Stimulated activated CD4-positive, alpha-beta T cell treated with anti-CD3 and anti-CD28 coated beads, Interleukin-4, amount 100 ng/mL, for 1 hour (primary cell): ENCODE measurements around the gene BRF1.

ENCODE experiments used
- DNase-seq: peaks from one replicate; pipeline ENCODE4 v3.0.0-alpha.2; 2020

BRF1 gene

GRCh38 chr14:105187935-105188524 is 112.8 kb downstream of the BRF1 start:
- no peak for DNase-seq

GRCh38 chr14:105187116-105187515 is 113.7 kb downstream of the BRF1 start:
- no peak for DNase-seq

- DNase-seq, result no peak
These were observed 114.8 kb downstream of the BRF1 start for GRCh38 chr14:105185973-105186372.

GRCh38 chr14:105185001-105185400 is 115.8 kb downstream of the BRF1 start:
- no peak for DNase-seq

GRCh38 chr14:105184461-105184860 is 116.3 kb downstream of the BRF1 start:
- DNase-seq, result no peak

- no peak for DNase-seq
These were observed 118.3 kb downstream of the BRF1 start for GRCh38 chr14:105182296-105183020.

GRCh38 chr14:105181549-105182295 is 119.1 kb downstream of the BRF1 start:
- DNase-seq, result no peak

GRCh38 chr14:105180592-105181548 is 119.9 kb downstream of the BRF1 start, which contains the start of gene NUDT14:
NUDT14 (minus strand) TSS chr14:105181312; CDS start chr14:105181209, 103 bp downstream.
- peak; percentile 83 for DNase-seq

GRCh38 chr14:105179191-105179590 is 121.6 kb downstream of the BRF1 start:
- DNase-seq, result no peak

GRCh38 chr14:105178868-105179140 is 122.0 kb downstream of the BRF1 start:
- no peak for DNase-seq

GRCh38 chr14:105178069-105178867 is 122.5 kb downstream of the BRF1 start:
- DNase-seq, result no peak

- no peak for DNase-seq
These were observed 123.7 kb downstream of the BRF1 start for GRCh38 chr14:105177082-105177481.

- DNase-seq, result no peak
These were observed 124.3 kb downstream of the BRF1 start for GRCh38 chr14:105176513-105176912.

- peak; percentile 15 for DNase-seq
These were observed 126.6 kb downstream of the BRF1 start for GRCh38 chr14:105173901-105174894.

GRCh38 chr14:105173145-105173544 is 127.7 kb downstream of the BRF1 start:
- no peak for DNase-seq

GRCh38 chr14:105172476-105172875 is 128.3 kb downstream of the BRF1 start:
- DNase-seq, result no peak

GRCh38 chr14:105171004-105171673 is 129.7 kb downstream of the BRF1 start:
- no peak for DNase-seq

- no peak for DNase-seq
These were observed 130.8 kb downstream of the BRF1 start for GRCh38 chr14:105169776-105170655.

- peak; percentile 46 for DNase-seq
These were observed 131.8 kb downstream of the BRF1 start for GRCh38 chr14:105168979-105169507.
